Measurements from ENCODE around the gene SUGCT. TPM values are rescaled to one million over a fixed set of nuclear protein-coding genes. Genes with fewer than 3 reads are reported as not detected.

SUGCT gene
- total and polyA plus RNA-seq, 2 of the 13 experiments (the other 11 are each of a cell fraction or from before 2014, with no cell fraction given) = 10.1 to 22.2 TPM

DNA sequence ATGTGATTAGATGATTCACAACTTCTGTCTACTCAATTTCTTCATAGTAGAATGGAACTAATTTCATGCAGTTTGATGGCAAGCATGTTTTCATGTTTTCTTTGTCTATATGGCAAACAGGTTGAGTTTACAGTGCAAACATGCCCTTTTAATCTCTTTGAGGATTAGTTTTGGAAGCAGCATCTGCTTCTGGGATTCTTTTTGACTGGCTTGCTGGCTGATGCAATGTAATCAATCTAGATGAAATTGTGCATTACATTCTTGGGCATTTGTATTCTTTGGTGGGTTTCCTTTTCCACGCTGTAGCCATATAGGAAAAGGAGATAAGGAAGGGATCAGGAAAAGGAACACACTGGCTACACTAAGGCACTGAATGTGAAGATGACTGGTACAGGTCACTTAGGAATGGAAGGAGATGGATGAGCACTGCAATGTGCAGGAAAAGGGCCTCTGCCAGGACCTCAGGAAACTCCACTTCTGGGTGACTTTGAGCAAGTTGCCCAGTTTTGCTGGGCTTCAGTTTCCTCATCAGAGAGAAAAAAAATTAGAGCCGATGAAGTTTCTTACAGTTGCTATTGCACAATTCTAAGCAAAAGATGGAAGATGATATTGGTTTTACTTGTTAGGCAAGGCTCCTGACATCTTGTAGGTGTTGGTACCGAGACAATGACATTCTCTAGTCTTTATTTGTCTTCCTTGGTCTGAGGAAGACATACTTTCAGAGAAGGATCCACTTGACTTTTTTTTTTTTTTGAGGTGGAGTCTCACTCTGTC is 269.1 kb downstream of the SUGCT start (continued):
- TF ChIP-seq, protein P1, sequence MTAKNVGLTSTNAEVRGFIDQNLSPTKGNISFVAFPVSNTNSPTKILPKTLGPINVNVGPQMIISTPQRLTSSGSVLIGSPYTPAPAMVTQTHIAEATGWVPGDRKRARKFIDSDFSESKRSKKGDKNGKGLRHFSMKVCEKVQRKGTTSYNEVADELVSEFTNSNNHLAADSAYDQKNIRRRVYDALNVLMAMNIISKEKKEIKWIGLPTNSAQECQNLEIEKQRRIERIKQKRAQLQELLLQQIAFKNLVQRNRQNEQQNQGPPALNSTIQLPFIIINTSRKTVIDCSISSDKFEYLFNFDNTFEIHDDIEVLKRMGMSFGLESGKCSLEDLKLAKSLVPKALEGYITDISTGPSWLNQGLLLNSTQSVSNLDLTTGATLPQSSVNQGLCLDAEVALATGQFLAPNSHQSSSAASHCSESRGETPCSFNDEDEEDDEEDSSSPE (CRISPR knock-in tag; IDR thresholded peaks at IDR 0.05) = no peak; the same call in 1 of the 2 replicates
- TF ChIP-seq IRX3 (CRISPR knock-in tag; IDR thresholded peaks at IDR 0.05; ENCODE audit: borderline replicate concordance, low read depth) = no peak
- no peak for TF ChIP-seq ZNF550 (CRISPR knock-in tag; IDR thresholded peaks at IDR 0.05; ENCODE audit: borderline replicate concordance)
- no peak for TF ChIP-seq ARNTL (CRISPR knock-in tag; IDR thresholded peaks at IDR 0.05)
- no peak for TF ChIP-seq ESRRA (CRISPR knock-in tag; IDR thresholded peaks at IDR 0.05; ENCODE audit: low read depth)
- peak; percentile 69 for TF ChIP-seq HDAC2 (CRISPR knock-in tag; IDR thresholded peaks at IDR 0.05)
- TF ChIP-seq HMGA1 (CRISPR knock-in tag; conservative IDR thresholded peaks at IDR 0.05) = no peak
- peak; percentile 76 for TF ChIP-seq FOXO1 (CRISPR knock-in tag; IDR thresholded peaks at IDR 0.05)
- no peak for TF ChIP-seq JUN (CRISPR knock-in tag; IDR thresholded peaks at IDR 0.05)
- no peak for TF ChIP-seq ZFP36L2 (CRISPR knock-in tag; IDR thresholded peaks at IDR 0.05)
- TF ChIP-seq, protein P2, sequence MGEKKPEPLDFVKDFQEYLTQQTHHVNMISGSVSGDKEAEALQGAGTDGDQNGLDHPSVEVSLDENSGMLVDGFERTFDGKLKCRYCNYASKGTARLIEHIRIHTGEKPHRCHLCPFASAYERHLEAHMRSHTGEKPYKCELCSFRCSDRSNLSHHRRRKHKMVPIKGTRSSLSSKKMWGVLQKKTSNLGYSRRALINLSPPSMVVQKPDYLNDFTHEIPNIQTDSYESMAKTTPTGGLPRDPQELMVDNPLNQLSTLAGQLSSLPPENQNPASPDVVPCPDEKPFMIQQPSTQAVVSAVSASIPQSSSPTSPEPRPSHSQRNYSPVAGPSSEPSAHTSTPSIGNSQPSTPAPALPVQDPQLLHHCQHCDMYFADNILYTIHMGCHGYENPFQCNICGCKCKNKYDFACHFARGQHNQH (CRISPR knock-in tag; IDR thresholded peaks at IDR 0.05) = peak; percentile 60; the same call in 1 of the 2 replicates
- peak; percentile 89 for TF ChIP-seq NCOA2 (CRISPR knock-in tag; IDR thresholded peaks at IDR 0.05)
- no peak for TF ChIP-seq NFE2L2 (IDR thresholded peaks at IDR 0.05; ENCODE audit: low read length)
- TF ChIP-seq SMAD3 (CRISPR knock-in tag; IDR thresholded peaks at IDR 0.05) = peak; percentile 82
- TF ChIP-seq, protein P3, sequence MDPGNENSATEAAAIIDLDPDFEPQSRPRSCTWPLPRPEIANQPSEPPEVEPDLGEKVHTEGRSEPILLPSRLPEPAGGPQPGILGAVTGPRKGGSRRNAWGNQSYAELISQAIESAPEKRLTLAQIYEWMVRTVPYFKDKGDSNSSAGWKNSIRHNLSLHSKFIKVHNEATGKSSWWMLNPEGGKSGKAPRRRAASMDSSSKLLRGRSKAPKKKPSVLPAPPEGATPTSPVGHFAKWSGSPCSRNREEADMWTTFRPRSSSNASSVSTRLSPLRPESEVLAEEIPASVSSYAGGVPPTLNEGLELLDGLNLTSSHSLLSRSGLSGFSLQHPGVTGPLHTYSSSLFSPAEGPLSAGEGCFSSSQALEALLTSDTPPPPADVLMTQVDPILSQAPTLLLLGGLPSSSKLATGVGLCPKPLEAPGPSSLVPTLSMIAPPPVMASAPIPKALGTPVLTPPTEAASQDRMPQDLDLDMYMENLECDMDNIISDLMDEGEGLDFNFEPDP (CRISPR knock-in tag; conservative IDR thresholded peaks at IDR 0.05) = no peak
- TF ChIP-seq SAFB2 (CRISPR knock-in tag; IDR thresholded peaks at IDR 0.05; ENCODE audit: borderline replicate concordance, low read depth) = no peak
- TF ChIP-seq, protein P4, sequence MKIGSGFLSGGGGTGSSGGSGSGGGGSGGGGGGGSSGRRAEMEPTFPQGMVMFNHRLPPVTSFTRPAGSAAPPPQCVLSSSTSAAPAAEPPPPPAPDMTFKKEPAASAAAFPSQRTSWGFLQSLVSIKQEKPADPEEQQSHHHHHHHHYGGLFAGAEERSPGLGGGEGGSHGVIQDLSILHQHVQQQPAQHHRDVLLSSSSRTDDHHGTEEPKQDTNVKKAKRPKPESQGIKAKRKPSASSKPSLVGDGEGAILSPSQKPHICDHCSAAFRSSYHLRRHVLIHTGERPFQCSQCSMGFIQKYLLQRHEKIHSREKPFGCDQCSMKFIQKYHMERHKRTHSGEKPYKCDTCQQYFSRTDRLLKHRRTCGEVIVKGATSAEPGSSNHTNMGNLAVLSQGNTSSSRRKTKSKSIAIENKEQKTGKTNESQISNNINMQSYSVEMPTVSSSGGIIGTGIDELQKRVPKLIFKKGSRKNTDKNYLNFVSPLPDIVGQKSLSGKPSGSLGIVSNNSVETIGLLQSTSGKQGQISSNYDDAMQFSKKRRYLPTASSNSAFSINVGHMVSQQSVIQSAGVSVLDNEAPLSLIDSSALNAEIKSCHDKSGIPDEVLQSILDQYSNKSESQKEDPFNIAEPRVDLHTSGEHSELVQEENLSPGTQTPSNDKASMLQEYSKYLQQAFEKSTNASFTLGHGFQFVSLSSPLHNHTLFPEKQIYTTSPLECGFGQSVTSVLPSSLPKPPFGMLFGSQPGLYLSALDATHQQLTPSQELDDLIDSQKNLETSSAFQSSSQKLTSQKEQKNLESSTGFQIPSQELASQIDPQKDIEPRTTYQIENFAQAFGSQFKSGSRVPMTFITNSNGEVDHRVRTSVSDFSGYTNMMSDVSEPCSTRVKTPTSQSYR (CRISPR knock-in tag; IDR thresholded peaks at IDR 0.05; ENCODE audit: borderline replicate concordance) = no peak
- TF ChIP-seq ZMYM2 (CRISPR knock-in tag; IDR thresholded peaks at IDR 0.05) = no peak
- TF ChIP-seq ZNF577 (CRISPR knock-in tag; IDR thresholded peaks at IDR 0.05; ENCODE audit: borderline replicate concordance, low read depth) = no peak
- TF ChIP-seq ERF (CRISPR knock-in tag; IDR thresholded peaks at IDR 0.05) = no peak
- TF ChIP-seq ZFX (CRISPR knock-in tag; IDR thresholded peaks at IDR 0.05; ENCODE audit: low read depth) = no peak
